GM18502 (cell line): ENCODE measurements around the gene KRT4.

Source experiments
- ATAC-seq: cut with Tn5 transposase; IDR thresholded peaks from one replicate; pipeline ENCODE4 v1.9.1; 2021; ENCODE audit warnings: mild to moderate bottlenecking; ENCODE audit not compliant: unreplicated experiment, poor library complexity

Gene KRT4

DNA sequence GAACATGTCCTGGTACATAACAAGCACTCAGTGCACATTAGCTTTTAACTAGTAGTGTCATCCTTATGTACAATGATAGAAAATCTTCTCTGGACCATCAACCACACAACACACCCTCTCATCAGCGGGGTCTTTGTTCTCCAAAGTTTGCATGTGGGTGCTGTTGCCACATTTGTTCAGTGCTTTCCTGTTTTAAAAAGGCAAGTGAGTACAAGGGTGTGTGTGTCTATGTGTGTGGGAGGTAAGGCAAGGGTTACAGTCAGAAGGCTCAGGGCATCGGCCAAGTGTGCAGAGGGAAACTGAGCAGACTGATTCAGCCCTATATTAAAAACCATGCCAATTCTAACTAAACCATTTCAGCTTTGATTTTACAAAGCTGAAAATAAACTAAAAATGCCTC lies 54.7 kb downstream of the KRT4 start:
- no peak for ATAC-seq

DNA sequence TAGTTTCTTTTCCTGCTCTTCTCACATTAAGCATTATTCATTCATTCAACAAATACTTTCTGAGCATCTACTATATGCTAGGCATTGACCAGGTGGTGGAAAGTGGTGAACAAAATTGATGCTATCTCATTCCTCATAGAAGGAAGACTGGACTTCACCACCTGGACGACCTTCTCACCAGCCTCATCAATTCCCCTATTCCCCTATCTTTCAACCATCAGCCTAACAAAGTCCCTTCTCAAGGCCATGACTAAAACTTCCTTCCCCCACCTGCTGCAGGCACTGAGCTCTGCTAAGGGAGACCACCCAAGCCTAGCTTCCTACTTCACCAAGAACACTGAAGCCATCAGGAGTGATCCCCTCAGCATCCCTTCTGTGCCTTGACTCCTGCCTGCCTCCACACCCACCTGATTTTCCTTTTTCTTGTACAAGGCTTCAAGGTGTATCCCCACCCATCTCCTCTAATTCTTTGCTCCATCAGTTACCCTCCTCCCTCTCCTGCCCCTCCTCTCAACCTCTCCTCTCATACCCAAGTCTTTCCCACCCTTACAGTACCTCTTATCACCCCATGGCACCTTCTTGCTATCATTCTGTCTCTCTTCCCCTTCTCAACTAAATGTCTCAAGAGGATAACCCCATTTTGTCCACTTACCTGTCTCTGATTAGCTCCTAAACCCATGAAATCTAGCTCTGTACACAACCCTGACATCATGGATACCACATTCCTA lies 56.3 kb downstream of the KRT4 start:
- no peak for ATAC-seq
